Prostate gland (tissue), 2 donors: Measurements from ENCODE around the gene KIDINS220. TPM values are rescaled to one million over a fixed set of nuclear protein-coding genes. Genes with fewer than 3 reads are reported as not detected.

ENCODE experiments used
- DNase-seq: peaks from one replicate; pipeline ENCODE4 v3.0.0-alpha.2; 2019; ENCODE audit warnings: low spot score
- H3K27ac ChIP-seq, 2 donors: fragments of 200-600 bp; sonication (generic); 2 replicates each; pipeline ENCODE4 v1.5.1; 2017 to 2019
- H3K27me3 ChIP-seq: fragments of 200-600 bp; sonication (generic); replicated peaks from 2 replicates; pipeline ENCODE4 v1.5.1; 2019; ENCODE audit not compliant: insufficient read depth
- H3K36me3 ChIP-seq, 2 donors: fragments of 200-600 bp; sonication (generic); 1 replicate in 1 of 2; 2 replicates in 1 of 2; pipeline versions ENCODE4 v1.5.1 to v1.8.1; 2017 to 2019
- H3K4me1 ChIP-seq: fragments of 200-600 bp; sonication (generic); replicated peaks from 2 replicates; pipeline ENCODE4 v1.5.1; 2019
- H3K4me3 ChIP-seq, 2 donors: fragments of 200-600 bp; sonication (generic); 2 replicates each; pipeline ENCODE4 v1.5.1; 2017 to 2019
- H3K9me3 ChIP-seq: fragments of 200-600 bp; sonication (generic); 2 replicates; pipeline ENCODE4 v1.5.1; 2017
- POLR2A ChIP-seq: fragments of 450-650 bp; IDR thresholded peaks from one replicate; pipeline ENCODE4 v1.6.1; 2016; ENCODE audit warnings: antibody characterized with exemption, mild to moderate bottlenecking
- POLR2AphosphoS5 ChIP-seq: sonication (generic); formaldehyde crosslinking; IDR thresholded peaks from one replicate; pipeline ENCODE4 v1.6.1; 2017; ENCODE audit warnings: antibody characterized with exemption
- WGBS: methylation state at CpG from one replicate; pipeline ENCODE4 v1.1.5; 2018; 5-methylcytosine and 5-hydroxymethylcytosine counted together
- intact Hi-C: fragments of 100-400 bp; cut with DNase I; formaldehyde crosslinking; loops from one replicate; pipeline ENCODE4 v1.14.2; 2022
- total RNA-seq, 2 donors: library from RNA; depleted of rRNA; stranded (reverse); fragments of >200 nt; gene quantifications; one replicate each; pipeline ENCODE4 v1.1.0, GENCODE V29; 2016
- TF ChIP-seq, protein P1 (sequence below), 4 experiments: fragments of 200-600 bp in 2 of 4; fragments of 450-650 bp in 2 of 4; sonication (generic) in 2 of 4; IDR thresholded peaks; 1 replicate in 3 of 4; 2 replicates in 1 of 4; pipeline ENCODE4 v1.5.1; 2016 to 2019; ENCODE audit warnings: antibody characterized with exemption in 4 of 4, mild to moderate bottlenecking in 2 of 4, moderate library complexity in 2 of 4

Gene KIDINS220
- total RNA-seq, 2 donors from 2014 or later: 46.2 to 84.5 TPM

GRCh38 chr2:8714283-8714682, 123.1 kb downstream of the KIDINS220 start:
- Histone ChIP-seq H3K9me3 (no peaks in the 10 kb centered on the region), H3K4me3 (no peak overlapping the region), H3K27ac (no peak overlapping the region), H3K36me3 (no peaks in the 10 kb centered on the region), H3K27me3 (no peaks in the 10 kb centered on the region), H3K4me1 (no peaks in the 10 kb centered on the region)
- DNase-seq: no peak
- TF ChIP-seq POLR2AphosphoS5 (no peak), POLR2A (no peak)
- TF ChIP-seq, protein P1, sequence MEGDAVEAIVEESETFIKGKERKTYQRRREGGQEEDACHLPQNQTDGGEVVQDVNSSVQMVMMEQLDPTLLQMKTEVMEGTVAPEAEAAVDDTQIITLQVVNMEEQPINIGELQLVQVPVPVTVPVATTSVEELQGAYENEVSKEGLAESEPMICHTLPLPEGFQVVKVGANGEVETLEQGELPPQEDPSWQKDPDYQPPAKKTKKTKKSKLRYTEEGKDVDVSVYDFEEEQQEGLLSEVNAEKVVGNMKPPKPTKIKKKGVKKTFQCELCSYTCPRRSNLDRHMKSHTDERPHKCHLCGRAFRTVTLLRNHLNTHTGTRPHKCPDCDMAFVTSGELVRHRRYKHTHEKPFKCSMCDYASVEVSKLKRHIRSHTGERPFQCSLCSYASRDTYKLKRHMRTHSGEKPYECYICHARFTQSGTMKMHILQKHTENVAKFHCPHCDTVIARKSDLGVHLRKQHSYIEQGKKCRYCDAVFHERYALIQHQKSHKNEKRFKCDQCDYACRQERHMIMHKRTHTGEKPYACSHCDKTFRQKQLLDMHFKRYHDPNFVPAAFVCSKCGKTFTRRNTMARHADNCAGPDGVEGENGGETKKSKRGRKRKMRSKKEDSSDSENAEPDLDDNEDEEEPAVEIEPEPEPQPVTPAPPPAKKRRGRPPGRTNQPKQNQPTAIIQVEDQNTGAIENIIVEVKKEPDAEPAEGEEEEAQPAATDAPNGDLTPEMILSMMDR (IDR thresholded peaks at IDR 0.05): no peak
- 99% methylated on average over 7 of the region's 7 CpGs for WGBS
- intact Hi-C loops: no loop called here

- no peaks in the 10 kb centered on the region for H3K27me3 ChIP-seq
- 61% methylated on average over 3 of the region's 3 CpGs for WGBS
- no peaks in the 10 kb centered on the region for H3K4me1 ChIP-seq
- no peaks in the 10 kb centered on the region for H3K9me3 ChIP-seq
- no peaks in the 10 kb centered on the region for H3K36me3 ChIP-seq
- no peak overlapping the region for H3K4me3 ChIP-seq
- no peak overlapping the region for H3K27ac ChIP-seq
- TF ChIP-seq, protein P1 (IDR thresholded peaks at IDR 0.05): no peak
- TF ChIP-seq POLR2AphosphoS5: no peak
- TF ChIP-seq POLR2A: no peak
- no peak for DNase-seq
- intact Hi-C loops: no loop called here
Measured at GRCh38 chr2:8710951-8711350, 126.5 kb downstream of the KIDINS220 start.

- no peaks in the 10 kb centered on the region for H3K9me3 ChIP-seq
- TF ChIP-seq POLR2AphosphoS5: no peak
- TF ChIP-seq, protein P1 (IDR thresholded peaks at IDR 0.05): no peak
- TF ChIP-seq POLR2A: no peak
- intact Hi-C loops: no loop called here
- H3K27ac ChIP-seq: no peak overlapping the region
- no peak for DNase-seq
- no peaks in the 10 kb centered on the region for H3K4me1 ChIP-seq
- no peak overlapping the region for H3K4me3 ChIP-seq
- H3K36me3 ChIP-seq: no peaks in the 10 kb centered on the region
- 89% methylated on average over 14 of the region's 14 CpGs for WGBS
- H3K27me3 ChIP-seq: no peaks in the 10 kb centered on the region
Measured at GRCh38 chr2:8709611-8710010, 127.8 kb downstream of the KIDINS220 start.

DNA sequence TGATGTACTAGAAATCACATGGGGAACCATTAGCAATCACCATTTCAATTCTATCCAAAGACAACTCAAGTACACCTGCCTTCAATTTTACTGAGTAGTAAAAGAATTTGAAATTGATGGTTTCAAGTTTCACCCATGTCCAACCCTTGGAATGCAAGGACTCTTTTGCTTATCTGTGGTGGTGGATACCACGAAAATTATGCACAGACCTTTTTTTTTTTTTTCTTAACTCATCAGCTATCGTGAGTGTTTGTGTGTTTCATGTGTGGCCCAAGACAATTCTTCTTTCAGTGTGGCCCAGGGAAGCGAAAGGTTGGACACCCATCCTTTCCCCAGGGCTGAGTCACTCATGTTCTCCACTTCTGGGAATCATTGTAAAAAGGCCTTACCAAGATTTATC, 132.5 kb downstream of the KIDINS220 start:
- no peak overlapping the region for H3K27ac ChIP-seq
- no peaks in the 10 kb centered on the region for H3K9me3 ChIP-seq
- no peaks in the 10 kb centered on the region for H3K27me3 ChIP-seq
- no peaks in the 10 kb centered on the region for H3K4me1 ChIP-seq
- intact Hi-C loops: no loop called here
- DNase-seq: no peak
- TF ChIP-seq POLR2A: no peak
- TF ChIP-seq, protein P1 (IDR thresholded peaks at IDR 0.05): no peak
- TF ChIP-seq POLR2AphosphoS5: no peak
- WGBS: 66% methylated on average over 3 of the region's 3 CpGs
- H3K36me3 ChIP-seq: no peaks in the 10 kb centered on the region
- no peak overlapping the region for H3K4me3 ChIP-seq

DNA sequence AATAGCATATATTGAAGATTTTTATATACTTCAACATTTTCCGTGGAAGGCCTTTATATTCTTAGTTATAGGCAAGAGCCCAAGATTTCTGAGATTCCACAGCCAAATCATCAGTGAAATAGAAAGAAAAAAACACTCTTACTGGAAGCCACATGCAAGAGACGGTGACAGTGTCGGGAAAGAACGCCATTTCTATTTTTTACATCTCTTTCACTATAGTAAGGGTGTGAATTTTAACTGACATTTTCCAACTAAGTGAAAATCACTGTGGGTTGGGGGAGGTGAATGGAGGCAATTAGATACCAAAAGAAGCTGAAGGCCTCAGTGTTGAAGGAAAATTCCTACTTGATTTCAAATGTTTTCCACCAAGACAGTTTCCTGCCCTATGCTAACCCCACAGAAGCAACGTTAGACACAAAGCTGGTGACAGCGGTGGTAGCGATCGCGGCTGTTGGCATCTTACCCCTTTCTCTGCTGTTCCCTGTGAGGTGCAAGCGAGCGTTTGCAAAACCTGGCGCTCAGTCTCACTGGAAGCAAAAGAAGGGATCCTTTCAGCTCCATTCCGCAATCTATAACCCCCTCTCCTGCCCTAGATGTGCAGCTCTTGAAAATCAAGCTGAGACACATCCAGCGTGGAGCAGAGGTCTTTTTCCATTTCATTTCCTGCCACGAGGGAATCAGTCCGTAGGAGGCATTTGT, 135.6 kb downstream of the KIDINS220 start:
- Histone ChIP-seq H3K27ac (no peak overlapping the region), H3K9me3 (no peaks in the 10 kb centered on the region), H3K36me3 (no peaks in the 10 kb centered on the region), H3K4me1 (no peaks in the 10 kb centered on the region), H3K4me3 (no peak overlapping the region), H3K27me3 (no peaks in the 10 kb centered on the region)
- TF ChIP-seq POLR2AphosphoS5 (no peak), POLR2A (no peak)
- TF ChIP-seq, protein P1 (IDR thresholded peaks at IDR 0.05): no peak
- no peak for DNase-seq
- intact Hi-C loops: no loop called here
- WGBS: 87% methylated on average over 16 of the region's 16 CpGs
